Ovary (tissue), 9 donors: Measurements from ENCODE around the gene TXK. TPM values are rescaled to one million over a fixed set of nuclear protein-coding genes. Genes with fewer than 3 reads are reported as not detected.

ENCODE experiments used
- DNase-seq, 5 donors: peaks; one replicate each; pipeline ENCODE4 v3.0.0-alpha.2; 2019 to 2020
- H3K27ac ChIP-seq, 2 donors: fragments of 200-600 bp; one replicate each; pipeline versions ENCODE4 v1.5.1 to v1.8.0; 2019 to 2022
- H3K27me3 ChIP-seq: fragments of 200-600 bp; one replicate; pipeline ENCODE4 v1.8.0; 2022
- H3K36me3 ChIP-seq: fragments of 200-600 bp; sonication (generic); one replicate; pipeline ENCODE4 v1.5.1; 2019
- H3K4me1 ChIP-seq: one replicate; pipeline ENCODE4 v1.8.1; 2013; ENCODE audit warnings: mild to moderate bottlenecking, moderate library complexity; ENCODE audit not compliant: insufficient read depth
- H3K4me3 ChIP-seq: fragments of 200-600 bp; sonication (generic); one replicate; pipeline ENCODE4 v1.5.1; 2017
- H3K9me3 ChIP-seq, 2 donors: fragments of 200-600 bp in 1 of 2; sonication (generic) in 1 of 2; one replicate each; pipeline versions ENCODE4 v1.5.1 to v1.8.1; 2013 to 2019; ENCODE audit warnings: mild to moderate bottlenecking in 1 of 2, moderate library complexity in 1 of 2
- CTCF ChIP-seq, 3 donors: fragments of 450-650 bp in 2 of 3; fragments of 200-600 bp in 1 of 3; IDR thresholded peaks; one replicate each; pipeline versions ENCODE4 v1.5.1 to v1.8.0; 2016 to 2022; ENCODE audit warnings: antibody characterized with exemption in 3 of 3, mild to moderate bottlenecking in 1 of 3
- EP300 ChIP-seq: sonication (generic); formaldehyde crosslinking; IDR thresholded peaks from one replicate; pipeline ENCODE4 v1.6.1; 2017; ENCODE audit warnings: antibody characterized with exemption
- POLR2A ChIP-seq: fragments of 450-650 bp; IDR thresholded peaks from one replicate; pipeline ENCODE4 v1.6.1; 2017; ENCODE audit warnings: antibody characterized with exemption, mild to moderate bottlenecking, moderate library complexity
- WGBS, 3 donors: extraction: QIAGEN DNeasy Blood & Tissue Kit in 1 of 3; methylation state at CpG; one replicate each; pipeline versions ENCODE4 v1.1.5 to v1.1.7; 2013 to 2017; 5-methylcytosine and 5-hydroxymethylcytosine counted together
- intact Hi-C, 4 donors: fragments of 100-400 bp; cut with DNase I; formaldehyde crosslinking; loops; one replicate each; pipeline versions ENCODE4 v1.11.0 to v1.15.1; 2022 to 2023
- polyA plus RNA-seq, 2 donors: library from polyadenylated mRNA; stranded (reverse); fragments of 200-250 nt in 1 of 2; fragments of 350-450 nt in 1 of 2; fragmentation: Illumina TruSeq in 1 of 2; extraction: RNeasy Lipid Tissue Mini Kit (QIAGEN cat#74804) in 1 of 2; gene quantifications; one replicate each; pipeline ENCODE4 v1.2.3, GENCODE V29; 2013 to 2014
- total RNA-seq, 7 donors: library from RNA; depleted of rRNA in 2 of 7; stranded (reverse); fragments of >200 nt in 2 of 7; fragmentation: NEBNext Ultra II Directional in 3 of 7; extraction: Animal tissue kit (Norgen Biotek cat#: 25700) in 3 of 7; gene quantifications; one replicate each; pipeline versions ENCODE4 v1.1.0 to v1.2.4, GENCODE V29; 2016 to 2023
- donor health status: DM: no; HTN: no; CAD: no; lungs with moderate emphysema.
- donor health status: DM: no; HTN: no; CAD: no.
- donor health status: Bipolar disorder and iron deficiency.
- donor health status: DM: yes; HTN: yes; CAD: no.
- donor health status: DM: no; HTN: no; CAD: no.
- donor health status: DM: yes; HTN: yes; CAD: no.

TXK gene
- total and polyA plus RNA-seq, 9 donors = 0.11 to 2.3 (median 0.26) TPM

GRCh38 chr4:48103483-48104139 is 30.4 kb downstream of the TXK start:
- no peaks in the 10 kb centered on the region for H3K36me3 ChIP-seq
- WGBS, 3 donors = 81 to 96% (median 88%) methylated on average over 3 of the region's 3 CpGs
- H3K9me3 ChIP-seq = no peaks in the 10 kb centered on the region
- no peaks in the 10 kb centered on the region for H3K27me3 ChIP-seq
- TF ChIP-seq POLR2A (no peak), EP300 (no peak), CTCF (IDR thresholded peaks at IDR 0.05) (no peak)
- H3K4me3 ChIP-seq = no peak overlapping the region
- no peak overlapping the region for H3K27ac ChIP-seq
- no peaks in the 10 kb centered on the region for H3K4me1 ChIP-seq
- intact Hi-C loops = no loop called here
- DNase-seq = no peak

GRCh38 chr4:48102303-48102702 is 31.7 kb downstream of the TXK start:
- Histone ChIP-seq H3K36me3 (no peaks in the 10 kb centered on the region), H3K9me3 (no peaks in the 10 kb centered on the region), H3K27me3 (no peaks in the 10 kb centered on the region), H3K27ac (no peak overlapping the region), H3K4me1 (no peaks in the 10 kb centered on the region), H3K4me3 (no peak overlapping the region)
- 65 to 72% (median 70%) methylated on average over 3 of the region's 3 CpGs for WGBS, 3 donors
- no peak for DNase-seq
- no peak for TF ChIP-seq CTCF (IDR thresholded peaks at IDR 0.05)
- TF ChIP-seq EP300 = no peak
- TF ChIP-seq POLR2A = no peak
- intact Hi-C loops = no loop called here

- Histone ChIP-seq H3K27me3 (no peaks in the 10 kb centered on the region), H3K27ac (no peak overlapping the region), H3K4me1 (no peaks in the 10 kb centered on the region), H3K9me3 (no peaks in the 10 kb centered on the region), H3K36me3 (no peaks in the 10 kb centered on the region), H3K4me3 (no peak overlapping the region)
- TF ChIP-seq POLR2A (no peak), CTCF (IDR thresholded peaks at IDR 0.05) (no peak), EP300 (no peak)
- no peak for DNase-seq
- WGBS, 3 donors = 48 to 63% (median 60%) methylated on average over 1 of the region's 1 CpG
- intact Hi-C loops = no loop called here
These were observed 33.8 kb downstream of the TXK start for GRCh38 chr4:48100256-48100655.

- Histone ChIP-seq H3K4me3 (no peak overlapping the region), H3K9me3 (no peaks in the 10 kb centered on the region), H3K36me3 (no peaks in the 10 kb centered on the region), H3K4me1 (no peaks in the 10 kb centered on the region), H3K27me3 (no peaks in the 10 kb centered on the region), H3K27ac (no peak overlapping the region)
- TF ChIP-seq CTCF (IDR thresholded peaks at IDR 0.05) (no peak), EP300 (no peak), POLR2A (no peak)
- no peak for DNase-seq
- intact Hi-C loops = no loop called here
- 36 to 48% (median 41%) methylated on average over 2 of the region's 2 CpGs for WGBS, 3 donors
These were observed 38.6 kb downstream of the TXK start for GRCh38 chr4:48095441-48095840.
